ENCODE data around the gene CZIB.

The CZIB gene

GRCh38 chr1:53237638-53238037, 17.2 kb upstream of the CZIB start:
- TF ChIP-seq, protein P1, sequence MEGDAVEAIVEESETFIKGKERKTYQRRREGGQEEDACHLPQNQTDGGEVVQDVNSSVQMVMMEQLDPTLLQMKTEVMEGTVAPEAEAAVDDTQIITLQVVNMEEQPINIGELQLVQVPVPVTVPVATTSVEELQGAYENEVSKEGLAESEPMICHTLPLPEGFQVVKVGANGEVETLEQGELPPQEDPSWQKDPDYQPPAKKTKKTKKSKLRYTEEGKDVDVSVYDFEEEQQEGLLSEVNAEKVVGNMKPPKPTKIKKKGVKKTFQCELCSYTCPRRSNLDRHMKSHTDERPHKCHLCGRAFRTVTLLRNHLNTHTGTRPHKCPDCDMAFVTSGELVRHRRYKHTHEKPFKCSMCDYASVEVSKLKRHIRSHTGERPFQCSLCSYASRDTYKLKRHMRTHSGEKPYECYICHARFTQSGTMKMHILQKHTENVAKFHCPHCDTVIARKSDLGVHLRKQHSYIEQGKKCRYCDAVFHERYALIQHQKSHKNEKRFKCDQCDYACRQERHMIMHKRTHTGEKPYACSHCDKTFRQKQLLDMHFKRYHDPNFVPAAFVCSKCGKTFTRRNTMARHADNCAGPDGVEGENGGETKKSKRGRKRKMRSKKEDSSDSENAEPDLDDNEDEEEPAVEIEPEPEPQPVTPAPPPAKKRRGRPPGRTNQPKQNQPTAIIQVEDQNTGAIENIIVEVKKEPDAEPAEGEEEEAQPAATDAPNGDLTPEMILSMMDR (IDR thresholded peaks at IDR 0.05), result no peak

DNA sequence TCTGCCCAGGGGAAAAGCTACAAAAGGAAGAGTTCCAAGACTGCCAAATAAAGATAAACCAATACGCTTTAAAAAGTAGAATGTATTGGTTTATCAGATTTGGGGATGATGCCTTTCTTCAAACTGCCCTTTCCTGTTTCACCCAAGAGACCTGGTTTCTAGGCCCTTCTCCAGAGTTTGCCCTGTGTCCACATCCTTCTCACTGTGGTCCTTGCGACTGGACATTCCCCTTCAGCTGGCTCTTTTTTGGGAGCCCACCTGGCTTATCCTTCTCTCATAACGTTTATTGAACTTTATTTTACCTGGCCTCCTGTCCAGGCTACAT, 490 bp upstream of the CZIB start:
- TF ChIP-seq, protein P1 (IDR thresholded peaks at IDR 0.05), result no peak

GRCh38 chr1:53219711-53220110, 723 bp downstream of the CZIB start:
- TF ChIP-seq, protein P1 (IDR thresholded peaks at IDR 0.05), result no peak

- TF ChIP-seq, protein P1 (IDR thresholded peaks at IDR 0.05), result no peak
Measured at GRCh38 chr1:53218201-53218600, 2.2 kb downstream of the CZIB start.

DNA sequence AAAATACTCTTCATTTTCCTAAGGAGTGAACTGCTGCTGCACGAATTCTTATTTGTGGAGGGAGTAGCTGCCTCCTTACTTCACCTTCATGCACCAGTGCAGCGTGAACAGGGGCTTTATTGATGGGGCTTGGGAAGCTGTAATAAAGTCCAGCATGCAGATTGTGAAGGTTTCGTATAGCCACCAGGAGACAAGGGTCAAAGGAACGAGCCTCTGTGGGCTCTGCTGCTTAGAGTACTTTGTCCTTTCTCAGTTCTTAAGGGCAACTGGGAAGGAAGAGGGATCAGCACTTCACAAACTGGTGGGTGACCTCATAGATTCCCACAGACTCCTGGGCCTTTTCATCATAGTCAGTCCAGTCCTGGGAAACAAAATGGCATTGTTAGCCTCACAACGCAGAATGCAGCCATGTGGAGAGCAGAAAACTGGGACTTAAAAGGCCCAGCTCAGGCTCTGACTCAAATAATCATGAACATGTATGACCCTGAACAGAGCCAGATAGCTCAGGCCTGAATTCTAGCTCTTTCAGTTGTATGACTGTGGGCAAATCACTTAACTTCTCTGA, 6.0 kb downstream of the CZIB start:
- TF ChIP-seq, protein P1 (IDR thresholded peaks at IDR 0.05), result no peak

GRCh38 chr1:53210954-53211353, 9.5 kb downstream of the CZIB start:
- TF ChIP-seq, protein P1 (IDR thresholded peaks at IDR 0.05), result no peak

DNA sequence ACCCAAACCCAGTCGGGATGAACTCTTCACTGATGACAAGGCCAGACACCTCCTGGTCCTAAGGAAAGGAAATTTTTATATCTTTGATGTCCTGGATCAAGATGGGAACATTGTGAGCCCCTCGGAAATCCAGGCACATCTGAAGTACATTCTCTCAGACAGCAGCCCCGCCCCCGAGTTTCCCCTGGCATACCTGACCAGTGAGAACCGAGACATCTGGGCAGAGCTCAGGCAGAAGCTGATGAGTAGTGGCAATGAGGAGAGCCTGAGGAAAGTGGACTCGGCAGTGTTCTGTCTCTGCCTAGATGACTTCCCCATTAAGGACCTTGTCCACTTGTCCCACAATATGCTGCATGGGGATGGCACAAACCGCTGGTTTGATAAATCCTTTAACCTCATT, 10.1 kb downstream of the CZIB start:
- TF ChIP-seq, protein P1 (IDR thresholded peaks at IDR 0.05), result no peak

DNA sequence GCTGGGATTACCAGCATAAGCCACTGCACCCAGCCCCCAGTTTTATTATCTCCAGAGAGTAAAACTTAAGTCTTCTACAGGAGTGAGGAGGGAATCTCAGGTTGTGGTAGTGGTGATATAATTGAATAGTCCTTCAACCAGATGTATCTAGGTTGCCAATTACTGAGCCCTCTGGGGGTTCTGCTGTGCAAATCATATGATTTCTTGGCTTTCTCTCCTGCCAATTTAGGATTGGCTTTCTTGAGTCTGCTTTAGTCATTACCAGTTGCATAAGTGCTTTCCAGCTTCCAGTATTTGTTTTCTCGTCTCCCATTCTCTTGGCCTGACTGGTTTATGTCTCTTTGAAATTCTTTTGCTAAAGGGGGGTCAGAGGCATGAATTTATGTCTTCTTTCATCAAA, 12.7 kb downstream of the CZIB start:
- TF ChIP-seq, protein P1 (IDR thresholded peaks at IDR 0.05), result no peak

All from LNCAP (cell line).